K562 (cell line): ENCODE measurements around the gene SLC7A6OS. TPM values are rescaled to one million over a fixed set of nuclear protein-coding genes. Genes with fewer than 3 reads are reported as not detected.
"Not testable (repeated sequence)": the region's sequence is repeated elsewhere in the genome, so short reads cannot be mapped to it uniquely, and the experiment has no call there.

Experiments
- ATAC-seq: fragments of 200-7000 bp; cut with Tn5 transposase; 3 replicates; pipeline ENCODE4 v1.9.1; 2020; ENCODE audit warnings: moderate library complexity
- BruUV-seq: library from RNA; stranded (reverse); fragments of 400-500 nt; replicated peaks from 2 replicates; lab custom pipeline; 2021; lab: Mats Ljungman, UMichigan
- CTCF ChIA-PET: fragments of 300-600 bp; formaldehyde crosslinking; extraction: SDS; loops from one replicate; lab custom pipeline; 2021; ENCODE audit warnings: low intra/inter-chr PET ratio; lab: Yijun Ruan, JAX
- POLR2A ChIA-PET: fragments of 300-600, 350-650 bp; sonication (Branson Sonifier 250); formaldehyde crosslinking; extraction: SDS; loops from one replicate; lab custom pipeline; 2021; ENCODE audit warnings: antibody characterized with exemption, inconsistent platforms; lab: Yijun Ruan, JAX
- DNase-seq, 4 experiments: peaks; one replicate each; pipeline versions ENCODE4 v3.0.0 to v3.0.0-alpha.2; 2011 to 2018; ENCODE audit warnings: low spot score in 3 of 4, mixed read lengths in 3 of 4; ENCODE audit errors: extremely low read depth in 1 of 4
- FAIRE-seq: peaks from 2 replicates; lab custom pipeline; 2011; peaks lifted over from hg19 to GRCh38; lab: Jason Lieb, UNC
- H2AFZ ChIP-seq: 2 replicates; pipeline ENCODE4 v1.6.0; 2011; ENCODE audit warnings: low read depth, low read length, control low read depth, inconsistent platforms
- H3K27ac ChIP-seq: fragments of 200-600 bp; 3 replicates; pipeline ENCODE4 v1.8.0; 2011; ENCODE audit warnings: low read depth, mild to moderate bottlenecking, control low read depth, inconsistent platforms, low read length, moderate library complexity, mixed read lengths; ENCODE audit errors: extremely low read depth
- H3K27me3 ChIP-seq, 2 experiments: fragments of 300-600 bp in 1 of 2; 2 replicates in 1 of 2; 3 replicates in 1 of 2; pipeline versions ENCODE4 v1.6.0 to v1.8.0; 2011; ENCODE audit warnings: inconsistent platforms in 2 of 2, low read length in 2 of 2, mild to moderate bottlenecking in 1 of 2, mixed read lengths in 1 of 2, moderate library complexity in 1 of 2; ENCODE audit not compliant: control insufficient read depth in 2 of 2, insufficient read depth in 2 of 2
- H3K36me3 ChIP-seq: fragments of 300-600 bp; 3 replicates; pipeline ENCODE4 v1.8.0; 2011; ENCODE audit warnings: mild to moderate bottlenecking, low read length, inconsistent platforms; ENCODE audit not compliant: control insufficient read depth, insufficient read depth
- H3K4me1 ChIP-seq, 2 experiments: fragments of 200-600 bp in 1 of 2; replicated peaks in 1 of 2; 2 replicates in 1 of 2; 3 replicates in 1 of 2; pipeline versions ENCODE4 v1.5.1 to v1.8.0; 2011; ENCODE audit warnings: inconsistent platforms in 2 of 2, low read length in 2 of 2, mild to moderate bottlenecking in 1 of 2, mixed read lengths in 1 of 2, moderate library complexity in 1 of 2; ENCODE audit not compliant: control insufficient read depth in 2 of 2, insufficient read depth in 2 of 2
- H3K4me2 ChIP-seq: 2 replicates; pipeline ENCODE4 v1.6.1; 2011; ENCODE audit warnings: low read length, control low read depth, inconsistent platforms, mixed read lengths; ENCODE audit not compliant: insufficient read depth
- H3K4me3 ChIP-seq: fragments of 200-600 bp; sonication (generic), shearing (Covaris generic); 2 replicates; pipeline ENCODE4 v1.5.1; 2016; ENCODE audit warnings: control low read depth, inconsistent platforms
- H3K79me2 ChIP-seq: fragments of 200-600 bp; 3 replicates; pipeline ENCODE4 v1.8.0; 2011; ENCODE audit warnings: low read length, inconsistent platforms; ENCODE audit not compliant: control insufficient read depth, insufficient read depth
- H3K9ac ChIP-seq, 2 experiments: 2 replicates each; pipeline versions ENCODE4 v1.6.0 to v1.6.1; 2011; ENCODE audit warnings: low read depth in 2 of 2, low read length in 2 of 2, control low read depth in 1 of 2, inconsistent platforms in 1 of 2, mild to moderate bottlenecking in 1 of 2, mixed read lengths in 1 of 2; ENCODE audit not compliant: insufficient read depth in 1 of 2
- H3K9me1 ChIP-seq: one replicate; pipeline ENCODE4 v1.6.0; 2011; ENCODE audit warnings: inconsistent platforms, mild to moderate bottlenecking, low read length, moderate library complexity; ENCODE audit not compliant: control insufficient read depth, insufficient read depth
- H3K9me3 ChIP-seq: replicated peaks from 2 replicates; pipeline ENCODE4 v1.5.1; 2011; ENCODE audit warnings: low read depth, low read length, inconsistent platforms; ENCODE audit not compliant: control insufficient read depth, insufficient read depth
- H4K20me1 ChIP-seq: replicated peaks from 2 replicates; pipeline ENCODE4 v1.6.1; 2011; ENCODE audit warnings: low read length, inconsistent platforms, mixed read lengths; ENCODE audit not compliant: control insufficient read depth, insufficient read depth
- HDGF ChIP-seq: fragments of 450-650 bp; IDR thresholded peaks from 2 replicates; pipeline ENCODE4 v1.6.1; 2016
- TRIM28 ChIP-seq: fragments of 450-650 bp; IDR thresholded peaks from 2 replicates; pipeline ENCODE4 v1.6.1; 2017
- ZKSCAN3 ChIP-seq: fragments of 250-450 bp; sonication (Bioruptor Pico); IDR thresholded peaks from 2 replicates; pipeline ENCODE4 v1.4.0; 2020
- WGBS: fragments of 100-300 bp; shearing (Covaris generic); methylation state at CpG from one replicate; pipeline ENCODE4 v1.1.6; 2016; ENCODE audit warnings: low coverage, mixed read lengths; ENCODE audit not compliant: insufficient coverage; ENCODE audit errors: missing lambda C conversion rate; 5-methylcytosine and 5-hydroxymethylcytosine counted together
- in situ Hi-C: fragments of 300-500 bp; cut with MboI; formaldehyde crosslinking; loops from 4 replicates; pipeline ENCODE4 v1.15.0; 2018; ENCODE audit warnings: inconsistent platforms, mixed read lengths
- intact Hi-C: fragments of 100-400 bp; cut with micrococcal nuclease; formaldehyde crosslinking; loops from 2 replicates; pipeline ENCODE4 v1.14.2; 2022
- polyA plus RNA-seq, 8 experiments: library from polyadenylated mRNA; depleted of rRNA in 4 of 8; stranded (reverse) in 5 of 8; unstranded in 3 of 8; fragments of >200 nt; fragmentation: Nextera tagmentation in 2 of 8; fragmentation: Illumina TruSeq in 1 of 8; extraction: Ambion mirVana in 2 of 8; extraction: Trizol in 1 of 8; gene quantifications; 2 replicates each; pipeline versions ENCODE4 v1.2.1 to v1.2.3, GENCODE V29; 2011 to 2014; ENCODE audit warnings: inconsistent platforms in 1 of 8, missing spikeins in 1 of 8
- total RNA-seq, 7 experiments: library from RNA; depleted of rRNA in 6 of 7; stranded (reverse); fragments of >200 nt in 6 of 7; fragmentation: Illumina TruSeq in 2 of 7; extraction: Trizol in 2 of 7; gene quantifications; 2 replicates each; pipeline versions ENCODE4 v1.2.1 to v1.2.3, GENCODE V29; 2011 to 2021; ENCODE audit warnings: low replicate concordance in 1 of 7

Gene SLC7A6OS
- total and polyA plus RNA-seq, 9 of the 15 experiments (the other 6 are each of a cell fraction or from before 2014, with no cell fraction given), result 2.7 to 23.6 (median 17.2) TPM

DNA sequence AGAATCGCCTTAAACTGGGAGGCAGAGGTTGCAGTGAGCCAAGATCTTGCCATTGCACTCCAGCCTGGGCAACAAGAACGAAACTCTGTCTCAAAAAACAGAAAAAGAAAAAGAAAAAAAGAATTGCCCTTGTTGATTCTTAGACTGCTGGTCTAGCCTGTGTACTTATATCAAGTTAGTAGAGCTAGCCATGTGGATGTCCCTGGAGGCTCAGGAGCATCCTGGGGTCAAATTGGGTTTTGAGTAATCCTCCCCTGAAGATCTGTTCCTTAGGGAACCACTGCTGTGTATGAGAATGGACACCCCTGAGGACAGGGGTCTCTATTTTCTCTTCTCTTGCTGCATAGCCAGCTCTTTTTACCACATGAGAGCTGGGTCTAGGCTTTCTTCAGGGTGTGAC lies 21.5 kb downstream of the SLC7A6OS start:
- Histone ChIP-seq H3K27ac (peak overlapping the region; percentile 62; the same call in 2 of the 3 replicates), H3K79me2 (peaks cover 24% of the 10 kb centered on the region), H3K27me3 (no peaks in the 10 kb centered on the region), H2AFZ (no peak overlapping the region), H3K9me3 (no peaks in the 10 kb centered on the region), H3K4me3 (no peak overlapping the region), H4K20me1 (peaks cover 7% of the 10 kb centered on the region; the same call in 1 of the 2 replicates), H3K4me2 (no peak overlapping the region; the same call in none of the 2 replicates), H3K9ac (peak overlapping the region; percentile 34 to 45; a peak in 2 of 4 replicates), H3K9me1 (no peaks in the 10 kb centered on the region), H3K4me1 (peaks cover 14 to 26% of the 10 kb centered on the region in 2 experiments), H3K36me3 (peaks cover 80% of the 10 kb centered on the region)
- in situ Hi-C loops, result no loop called here
- DNase-seq (no peak), FAIRE-seq (no peak), ATAC-seq (peak; percentile 24)
- intact Hi-C loops, result no loop called here
- ChIA-PET POLR2A (interaction anchor here (0.7 to 3.4 kb wide), 6 partner anchors 10 to 49 kb away, joined by 3 to 27 read pairs (median 6); partner anchors contain the start of genes PRMT7 and SLC7A6OS), CTCF (no interaction called here)
- TF ChIP-seq HDGF (peak; percentile 5; the same call in 1 of the 2 replicates), TRIM28 (no peak), ZKSCAN3 (peak; percentile 63; the same call in 1 of the 2 replicates)
- BruUV-seq, result no TSS peak
- 60% methylated on average over 1 of the region's 2 CpGs for WGBS

DNA sequence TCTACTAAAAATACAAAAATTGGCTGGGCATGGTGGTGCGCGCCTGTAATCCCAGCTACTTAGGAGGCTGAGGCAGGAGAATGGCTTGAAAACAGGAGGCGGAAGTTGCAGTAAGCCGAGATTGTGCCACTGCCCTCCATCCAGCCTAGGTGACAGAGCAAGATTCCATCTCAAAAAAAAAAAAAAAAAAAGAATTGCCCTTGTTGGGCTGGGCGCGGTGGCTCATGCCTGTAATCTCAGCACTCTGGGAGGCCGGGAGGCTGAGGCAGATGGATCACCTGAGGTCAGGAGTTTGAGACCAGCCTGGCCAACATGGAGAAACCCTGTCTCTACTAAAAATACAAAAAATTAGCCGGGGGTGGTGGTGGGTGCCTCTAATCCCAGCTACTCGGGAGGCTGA lies 21.9 kb downstream of the SLC7A6OS start:
- BruUV-seq, H3K27me3 ChIP-seq, H2AFZ ChIP-seq, ATAC-seq, H3K27ac ChIP-seq, H3K9me1 ChIP-seq, H4K20me1 ChIP-seq, H3K9me3 ChIP-seq, H3K4me2 ChIP-seq, H3K9ac ChIP-seq, H3K4me3 ChIP-seq, CTCF ChIA-PET, intact Hi-C loops, in situ Hi-C loops, DNase-seq, FAIRE-seq: not testable (repeated sequence)
- Histone ChIP-seq H3K36me3 (peaks cover 77% of the 10 kb centered on the region), H3K79me2 (peaks cover 27% of the 10 kb centered on the region), H3K4me1 (peaks cover 14 to 29% of the 10 kb centered on the region in 2 experiments)
- POLR2A ChIA-PET, result interaction anchor here (0.7 to 3.4 kb wide), 8 partner anchors 10 to 49 kb away, joined by 3 to 27 read pairs (median 6); partner anchors contain the start of genes PRMT7, SLC7A6 and SLC7A6OS
- WGBS, result 78% methylated on average over 8 of the region's 9 CpGs
